Stimulated activated naive CD8-positive, alpha-beta T cell treated with anti-CD3 and anti-CD28 coated beads, Interleukin-15, Interleukin-2, amounts not matched to agents 100 ng/mL and 50 ng/mL, for 24 hours (primary cell): ENCODE data around the gene GGACT.

ENCODE experiments used
- H3K27ac Mint-ChIP-seq: one replicate; pipeline ENCODE4 v1.8.0; 2021; ENCODE audit warnings: mild to moderate bottlenecking, mixed read lengths
- H3K27me3 Mint-ChIP-seq: one replicate; pipeline ENCODE4 v1.8.0; 2021; ENCODE audit warnings: mixed read lengths
- H3K36me3 Mint-ChIP-seq: one replicate; pipeline ENCODE4 v1.8.0; 2021; ENCODE audit warnings: low read depth, mixed read lengths
- H3K4me1 Mint-ChIP-seq: one replicate; pipeline ENCODE4 v1.8.0; 2021; ENCODE audit warnings: low read depth, mixed read lengths
- H3K4me3 Mint-ChIP-seq: one replicate; pipeline ENCODE4 v1.8.0; 2021; ENCODE audit warnings: mild to moderate bottlenecking, mixed read lengths
- H3K9me3 Mint-ChIP-seq: one replicate; pipeline ENCODE4 v1.8.0; 2021; ENCODE audit warnings: mixed read lengths

Gene GGACT

GRCh38 chr13:100521851-100522617 is 66.6 kb downstream of the GGACT start:
- Mint-ChIP-seq H3K27ac (no peak overlapping the region), H3K9me3 (no peaks in the 10 kb centered on the region), H3K4me1 (peaks cover 12% of the 10 kb centered on the region), H3K36me3 (no peaks in the 10 kb centered on the region), H3K27me3 (no peaks in the 10 kb centered on the region), H3K4me3 (peak overlapping the region; percentile 45)

GRCh38 chr13:100520936-100521850 is 67.4 kb downstream of the GGACT start:
- Mint-ChIP-seq H3K36me3 (no peaks in the 10 kb centered on the region), H3K27me3 (no peaks in the 10 kb centered on the region), H3K4me1 (peaks cover 12% of the 10 kb centered on the region), H3K9me3 (no peaks in the 10 kb centered on the region), H3K4me3 (peak overlapping the region; percentile 45), H3K27ac (peak overlapping the region; percentile 36)

- no peaks in the 10 kb centered on the region for H3K36me3 Mint-ChIP-seq
- no peak overlapping the region for H3K27ac Mint-ChIP-seq
- peaks cover 14% of the 10 kb centered on the region for H3K4me1 Mint-ChIP-seq
- no peaks in the 10 kb centered on the region for H3K27me3 Mint-ChIP-seq
- H3K9me3 Mint-ChIP-seq, result no peaks in the 10 kb centered on the region
- no peak overlapping the region for H3K4me3 Mint-ChIP-seq
Measured at GRCh38 chr13:100519626-100520025, 69.0 kb downstream of the GGACT start.

- Mint-ChIP-seq H3K27me3 (no peaks in the 10 kb centered on the region), H3K36me3 (no peaks in the 10 kb centered on the region), H3K4me1 (peaks cover 18% of the 10 kb centered on the region), H3K9me3 (no peaks in the 10 kb centered on the region), H3K27ac (no peak overlapping the region), H3K4me3 (no peak overlapping the region)
Measured at GRCh38 chr13:100518394-100519062, 70.1 kb downstream of the GGACT start.

- Mint-ChIP-seq H3K4me1 (peaks cover 18% of the 10 kb centered on the region), H3K27ac (no peak overlapping the region), H3K4me3 (no peak overlapping the region), H3K27me3 (no peaks in the 10 kb centered on the region), H3K9me3 (no peaks in the 10 kb centered on the region), H3K36me3 (no peaks in the 10 kb centered on the region)
Measured at GRCh38 chr13:100517728-100518127, 70.9 kb downstream of the GGACT start.

- no peak overlapping the region for H3K27ac Mint-ChIP-seq
- no peak overlapping the region for H3K4me3 Mint-ChIP-seq
- no peaks in the 10 kb centered on the region for H3K9me3 Mint-ChIP-seq
- peaks cover 15% of the 10 kb centered on the region for H3K4me1 Mint-ChIP-seq
- H3K36me3 Mint-ChIP-seq, result no peaks in the 10 kb centered on the region
- H3K27me3 Mint-ChIP-seq, result no peaks in the 10 kb centered on the region
Measured at GRCh38 chr13:100517135-100517534, 71.5 kb downstream of the GGACT start.

GRCh38 chr13:100515410-100515800 is 73.2 kb downstream of the GGACT start:
- Mint-ChIP-seq H3K4me3 (no peak overlapping the region), H3K36me3 (no peaks in the 10 kb centered on the region), H3K27ac (no peak overlapping the region), H3K27me3 (no peaks in the 10 kb centered on the region), H3K4me1 (peaks cover 6% of the 10 kb centered on the region), H3K9me3 (no peaks in the 10 kb centered on the region)

- Mint-ChIP-seq H3K4me3 (no peak overlapping the region), H3K27me3 (no peaks in the 10 kb centered on the region), H3K4me1 (peaks cover 6% of the 10 kb centered on the region), H3K36me3 (no peaks in the 10 kb centered on the region), H3K9me3 (no peaks in the 10 kb centered on the region), H3K27ac (no peak overlapping the region)
Measured at GRCh38 chr13:100514788-100515409, 73.7 kb downstream of the GGACT start.

GRCh38 chr13:100513987-100514670 is 74.5 kb downstream of the GGACT start:
- Mint-ChIP-seq H3K4me1 (peaks cover 6% of the 10 kb centered on the region), H3K27me3 (no peaks in the 10 kb centered on the region), H3K9me3 (no peaks in the 10 kb centered on the region), H3K4me3 (no peak overlapping the region), H3K27ac (no peak overlapping the region), H3K36me3 (no peaks in the 10 kb centered on the region)

GRCh38 chr13:100513171-100513570 is 75.4 kb downstream of the GGACT start:
- Mint-ChIP-seq H3K27ac (no peak overlapping the region), H3K4me1 (peaks cover 6% of the 10 kb centered on the region), H3K27me3 (no peaks in the 10 kb centered on the region), H3K36me3 (no peaks in the 10 kb centered on the region), H3K4me3 (no peak overlapping the region), H3K9me3 (no peaks in the 10 kb centered on the region)

- Mint-ChIP-seq H3K27ac (no peak overlapping the region), H3K9me3 (no peaks in the 10 kb centered on the region), H3K4me1 (peaks cover 6% of the 10 kb centered on the region), H3K36me3 (no peaks in the 10 kb centered on the region), H3K4me3 (no peak overlapping the region), H3K27me3 (no peaks in the 10 kb centered on the region)
Measured at GRCh38 chr13:100512422-100512821, 76.2 kb downstream of the GGACT start.

- H3K4me1 Mint-ChIP-seq, result peaks cover 15% of the 10 kb centered on the region
- H3K36me3 Mint-ChIP-seq, result no peaks in the 10 kb centered on the region
- no peak overlapping the region for H3K4me3 Mint-ChIP-seq
- no peaks in the 10 kb centered on the region for H3K9me3 Mint-ChIP-seq
- no peaks in the 10 kb centered on the region for H3K27me3 Mint-ChIP-seq
- no peak overlapping the region for H3K27ac Mint-ChIP-seq
Measured at GRCh38 chr13:100511466-100511865, 77.1 kb downstream of the GGACT start.

GRCh38 chr13:100510208-100510957 is 78.2 kb downstream of the GGACT start:
- no peaks in the 10 kb centered on the region for H3K36me3 Mint-ChIP-seq
- H3K27me3 Mint-ChIP-seq, result no peaks in the 10 kb centered on the region
- H3K4me1 Mint-ChIP-seq, result peaks cover 22% of the 10 kb centered on the region
- no peak overlapping the region for H3K27ac Mint-ChIP-seq
- no peak overlapping the region for H3K4me3 Mint-ChIP-seq
- no peaks in the 10 kb centered on the region for H3K9me3 Mint-ChIP-seq

GRCh38 chr13:100508996-100509395 is 79.6 kb downstream of the GGACT start:
- Mint-ChIP-seq H3K27ac (no peak overlapping the region), H3K27me3 (peaks cover 3% of the 10 kb centered on the region), H3K4me1 (peaks cover 16% of the 10 kb centered on the region), H3K36me3 (no peaks in the 10 kb centered on the region), H3K9me3 (no peaks in the 10 kb centered on the region), H3K4me3 (no peak overlapping the region)
